Loucy (cell line): ENCODE data around the gene RPL26.

Source experiments
- EZH2phosphoT487 ChIP-seq: fragments of 200-600 bp; IDR thresholded peaks from 2 replicates; pipeline ENCODE4 v1.6.1; 2018; ENCODE audit warnings: antibody characterized with exemption, mild to moderate bottlenecking, moderate library complexity, borderline replicate concordance
- TF ChIP-seq, protein P1 (sequence below): fragments of 200-600 bp; sonication (generic); conservative IDR thresholded peaks from 2 replicates; pipeline ENCODE4 v1.5.1; 2014; ENCODE audit warnings: mild to moderate bottlenecking, antibody characterized with exemption, low read length

DNA sequence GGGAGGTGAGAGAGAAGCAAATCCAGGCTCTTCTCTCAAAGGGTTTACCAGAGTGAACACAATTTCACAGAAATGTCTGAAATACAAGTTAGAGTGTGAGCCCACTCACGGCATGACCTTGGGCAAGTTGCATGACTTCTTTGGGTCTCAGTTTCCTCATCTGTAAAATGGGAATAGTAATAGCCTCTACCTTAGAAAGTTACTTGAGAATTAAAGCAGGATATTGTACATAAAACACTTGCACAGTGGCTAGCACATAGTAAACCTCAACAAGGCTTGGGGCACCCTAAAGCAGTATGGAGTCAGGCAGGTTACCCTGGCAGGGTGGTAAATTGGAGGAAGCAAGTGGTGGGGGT is 27.9 kb upstream of the RPL26 start:
- TF ChIP-seq, protein P1, sequence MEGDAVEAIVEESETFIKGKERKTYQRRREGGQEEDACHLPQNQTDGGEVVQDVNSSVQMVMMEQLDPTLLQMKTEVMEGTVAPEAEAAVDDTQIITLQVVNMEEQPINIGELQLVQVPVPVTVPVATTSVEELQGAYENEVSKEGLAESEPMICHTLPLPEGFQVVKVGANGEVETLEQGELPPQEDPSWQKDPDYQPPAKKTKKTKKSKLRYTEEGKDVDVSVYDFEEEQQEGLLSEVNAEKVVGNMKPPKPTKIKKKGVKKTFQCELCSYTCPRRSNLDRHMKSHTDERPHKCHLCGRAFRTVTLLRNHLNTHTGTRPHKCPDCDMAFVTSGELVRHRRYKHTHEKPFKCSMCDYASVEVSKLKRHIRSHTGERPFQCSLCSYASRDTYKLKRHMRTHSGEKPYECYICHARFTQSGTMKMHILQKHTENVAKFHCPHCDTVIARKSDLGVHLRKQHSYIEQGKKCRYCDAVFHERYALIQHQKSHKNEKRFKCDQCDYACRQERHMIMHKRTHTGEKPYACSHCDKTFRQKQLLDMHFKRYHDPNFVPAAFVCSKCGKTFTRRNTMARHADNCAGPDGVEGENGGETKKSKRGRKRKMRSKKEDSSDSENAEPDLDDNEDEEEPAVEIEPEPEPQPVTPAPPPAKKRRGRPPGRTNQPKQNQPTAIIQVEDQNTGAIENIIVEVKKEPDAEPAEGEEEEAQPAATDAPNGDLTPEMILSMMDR, result no peak
- TF ChIP-seq EZH2phosphoT487, result no peak
